Lower lobe of right lung (tissue), 2 donors: ENCODE data around the gene ADARB1. TPM values are rescaled to one million over a fixed set of nuclear protein-coding genes. Genes with fewer than 3 reads are reported as not detected.

ENCODE experiments used
- ATAC-seq, 2 donors: fragments of 200-7000 bp; cut with Tn5 transposase; one replicate each; pipeline ENCODE4 v1.9.1; 2020 to 2022; ENCODE audit warnings: mild to moderate bottlenecking in 2 of 2, moderate library complexity in 2 of 2
- DNase-seq: peaks from one replicate; pipeline ENCODE4 v3.0.0-alpha.2; 2020
- H3K27ac ChIP-seq: fragments of 200-600 bp; one replicate; pipeline ENCODE4 v1.8.0; 2022
- H3K27me3 ChIP-seq: fragments of 200-600 bp; one replicate; pipeline ENCODE4 v1.8.0; 2022; ENCODE audit warnings: low read depth
- H3K36me3 ChIP-seq: fragments of 200-600 bp; one replicate; pipeline ENCODE4 v1.8.0; 2022; ENCODE audit warnings: mild to moderate bottlenecking
- H3K4me1 ChIP-seq: fragments of 200-600 bp; one replicate; pipeline ENCODE4 v1.8.0; 2022
- H3K4me3 ChIP-seq: fragments of 200-600 bp; one replicate; pipeline ENCODE4 v1.8.0; 2022; ENCODE audit warnings: mild to moderate bottlenecking
- H3K9me3 ChIP-seq: fragments of 200-600 bp; one replicate; pipeline ENCODE4 v1.8.0; 2022
- CTCF ChIP-seq: fragments of 200-600 bp; IDR thresholded peaks from one replicate; pipeline ENCODE4 v1.8.0; 2022; ENCODE audit warnings: antibody characterized with exemption, mild to moderate bottlenecking
- intact Hi-C: fragments of 100-400 bp; cut with DNase I; formaldehyde crosslinking; loops from one replicate; pipeline ENCODE4 v1.11.0; 2022
- total RNA-seq: library from RNA; stranded (reverse); fragmentation: NEBNext Ultra II Directional; extraction: Animal tissue kit (Norgen Biotek cat#: 25700); gene quantifications from one replicate; pipeline ENCODE4 v1.2.1, GENCODE V29; 2021
- donor health status: DM: no; HTN: yes; CAD: no; lungs with severe emphysema.

The ADARB1 gene
- total RNA-seq, 1 donor from 2014 or later = 48.2 TPM

DNA sequence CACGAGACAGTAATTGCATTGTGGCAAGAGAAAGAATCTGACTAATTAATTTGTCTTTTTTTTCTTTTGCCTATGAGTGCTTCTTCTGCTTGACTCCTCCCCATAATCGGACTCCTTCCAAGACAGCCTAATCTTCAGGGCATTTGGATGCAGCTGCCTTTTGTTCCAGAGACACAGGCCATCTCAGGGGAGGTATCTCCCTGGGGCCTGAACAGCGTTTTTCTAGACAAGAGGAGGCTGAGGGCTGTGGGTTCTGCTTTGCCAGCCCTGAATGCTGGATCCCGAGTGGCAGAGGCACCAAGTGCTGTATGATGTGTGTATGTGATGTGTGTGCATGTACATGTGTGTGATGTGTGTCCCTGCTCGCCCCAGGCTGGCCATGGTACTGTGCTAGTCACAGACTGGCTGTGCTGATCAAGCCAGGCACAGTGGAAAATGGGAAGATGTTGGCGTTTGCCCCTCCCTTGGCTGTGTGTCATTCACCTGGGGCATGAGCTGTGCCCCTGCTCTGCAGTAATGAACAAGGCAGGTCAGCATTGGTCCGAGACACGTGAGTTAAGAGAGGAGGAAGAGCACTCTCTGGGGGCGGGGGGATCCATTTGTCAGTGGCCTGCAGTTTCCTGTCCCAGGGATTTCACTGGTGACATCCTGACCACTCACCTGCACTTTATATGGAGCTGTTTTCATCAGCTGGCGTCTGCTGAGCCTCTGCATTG, 77.2 kb downstream of the ADARB1 start:
- Histone ChIP-seq H3K36me3 (peaks cover 11% of the 10 kb centered on the region), H3K4me1 (peaks cover 21% of the 10 kb centered on the region), H3K27me3 (no peaks in the 10 kb centered on the region), H3K9me3 (no peaks in the 10 kb centered on the region), H3K4me3 (no peak overlapping the region), H3K27ac (no peak overlapping the region)
- ATAC-seq (no peak), DNase-seq (no peak)
- intact Hi-C loops = no loop called here
- no peak for TF ChIP-seq CTCF

- no peak overlapping the region for H3K27ac ChIP-seq
- peaks cover 21% of the 10 kb centered on the region for H3K4me1 ChIP-seq
- ATAC-seq = peak; percentile 74 to 76
- no peaks in the 10 kb centered on the region for H3K9me3 ChIP-seq
- no peaks in the 10 kb centered on the region for H3K27me3 ChIP-seq
- H3K36me3 ChIP-seq = peaks cover 11% of the 10 kb centered on the region
- H3K4me3 ChIP-seq = no peak overlapping the region
- intact Hi-C loops = no loop called here
- TF ChIP-seq CTCF = peak; percentile 34
- peak; percentile 77 for DNase-seq
Measured at GRCh38 chr21:45152265-45152746, 77.9 kb downstream of the ADARB1 start.

- ATAC-seq = no peak
- no peaks in the 10 kb centered on the region for H3K27me3 ChIP-seq
- no peak for DNase-seq
- H3K4me3 ChIP-seq = no peak overlapping the region
- peaks cover 21% of the 10 kb centered on the region for H3K4me1 ChIP-seq
- H3K9me3 ChIP-seq = no peaks in the 10 kb centered on the region
- H3K36me3 ChIP-seq = no peaks in the 10 kb centered on the region
- intact Hi-C loops = no loop called here
- H3K27ac ChIP-seq = no peak overlapping the region
- no peak for TF ChIP-seq CTCF
Measured at GRCh38 chr21:45153358-45154318, 79.3 kb downstream of the ADARB1 start.

GRCh38 chr21:45154511-45155508, 80.4 kb downstream of the ADARB1 start:
- Histone ChIP-seq H3K27me3 (no peaks in the 10 kb centered on the region), H3K36me3 (no peaks in the 10 kb centered on the region), H3K4me3 (no peak overlapping the region), H3K27ac (no peak overlapping the region), H3K9me3 (no peaks in the 10 kb centered on the region), H3K4me1 (peaks cover 21% of the 10 kb centered on the region)
- no peak for DNase-seq
- TF ChIP-seq CTCF = no peak
- intact Hi-C loops = no loop called here
- ATAC-seq = no peak

DNA sequence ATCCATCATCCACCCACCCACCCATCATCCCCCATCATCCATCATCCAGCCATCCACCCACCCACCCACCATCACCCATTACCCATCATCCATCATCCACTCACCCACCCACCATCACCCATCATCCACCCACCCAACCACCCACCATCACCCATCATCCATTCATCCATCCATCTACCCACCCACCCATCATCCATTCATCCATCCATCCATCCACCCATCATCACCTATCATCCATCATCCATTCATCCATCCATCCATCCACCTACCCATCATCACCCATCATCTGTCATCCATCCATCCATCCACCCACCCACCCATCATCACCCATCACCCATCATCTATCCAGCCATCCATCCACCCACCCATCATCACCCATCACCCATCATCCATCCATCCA, 81.5 kb downstream of the ADARB1 start:
- DNase-seq = no peak
- intact Hi-C loops = no loop called here
- peaks cover 17% of the 10 kb centered on the region for H3K4me1 ChIP-seq
- H3K27me3 ChIP-seq = no peaks in the 10 kb centered on the region
- H3K4me3 ChIP-seq = no peak overlapping the region
- H3K36me3 ChIP-seq = no peaks in the 10 kb centered on the region
- TF ChIP-seq CTCF = no peak
- no peak overlapping the region for H3K27ac ChIP-seq
- ATAC-seq = no peak
- H3K9me3 ChIP-seq = no peaks in the 10 kb centered on the region
